Keratinocyte (primary cell): ENCODE measurements around the gene NCAPD3. TPM values are rescaled to one million over a fixed set of nuclear protein-coding genes. Genes with fewer than 3 reads are reported as not detected.

Experiments used
- DNase-seq: peaks from one replicate; pipeline ENCODE4 v3.0.0-alpha.2; 2011; ENCODE audit warnings: low read depth, missing footprints, low spot score
- FAIRE-seq: peaks from 2 replicates; lab custom pipeline; 2011; peaks lifted over from hg19 to GRCh38; lab: Jason Lieb, UNC
- H2AFZ ChIP-seq: 2 replicates; pipeline ENCODE4 v1.6.0; 2012; ENCODE audit warnings: low read length, control low read depth, inconsistent platforms; ENCODE audit not compliant: control insufficient read depth
- H3K27ac ChIP-seq: 2 replicates; pipeline ENCODE4 v1.5.1; 2011; ENCODE audit warnings: low read length; ENCODE audit not compliant: control insufficient read depth, insufficient read depth
- H3K27me3 ChIP-seq: 3 replicates; pipeline ENCODE4 v1.6.0; 2011; ENCODE audit warnings: low read length; ENCODE audit not compliant: control insufficient read depth, insufficient read depth; ENCODE audit errors: extremely low read depth
- H3K36me3 ChIP-seq, 2 experiments: 2 replicates in 1 of 2; 3 replicates in 1 of 2; pipeline ENCODE4 v1.5.1; 2011; ENCODE audit warnings: low read length in 2 of 2, mild to moderate bottlenecking in 1 of 2; ENCODE audit not compliant: control insufficient read depth in 2 of 2, insufficient read depth in 2 of 2; ENCODE audit errors: extremely low read depth in 1 of 2
- H3K4me1 ChIP-seq: 3 replicates; pipeline ENCODE4 v1.5.1; 2011; ENCODE audit warnings: low read length; ENCODE audit not compliant: control insufficient read depth, insufficient read depth; ENCODE audit errors: extremely low read depth
- H3K4me2 ChIP-seq: 3 replicates; pipeline ENCODE4 v1.6.0; 2011; ENCODE audit warnings: low read depth, low read length; ENCODE audit not compliant: control insufficient read depth, insufficient read depth; ENCODE audit errors: extremely low read depth
- H3K4me3 ChIP-seq, 3 experiments: fragments of 200-600 bp in 1 of 3; sonication (generic) in 1 of 3; 2 replicates in 2 of 3; 3 replicates in 1 of 3; pipeline ENCODE4 v1.5.1; 2011 to 2016; ENCODE audit warnings: low read length in 3 of 3, mild to moderate bottlenecking in 3 of 3, control low read depth in 2 of 3, inconsistent platforms in 1 of 3, low read depth in 1 of 3, mixed read lengths in 1 of 3, mixed run types in 1 of 3, moderate library complexity in 1 of 3; ENCODE audit not compliant: control insufficient read depth in 2 of 3, insufficient read depth in 2 of 3; ENCODE audit errors: extremely low read depth in 1 of 3
- H3K79me2 ChIP-seq: 2 replicates; pipeline ENCODE4 v1.6.0; 2012; ENCODE audit warnings: low read length; ENCODE audit not compliant: control insufficient read depth, insufficient read depth
- H3K9ac ChIP-seq: 3 replicates; pipeline ENCODE4 v1.6.0; 2011; ENCODE audit warnings: low read length; ENCODE audit not compliant: control insufficient read depth, insufficient read depth; ENCODE audit errors: extremely low read depth
- H3K9me1 ChIP-seq: 3 replicates; pipeline ENCODE4 v1.6.0; 2011; ENCODE audit warnings: low read length; ENCODE audit not compliant: control insufficient read depth, insufficient read depth; ENCODE audit errors: extremely low read depth
- H3K9me3 ChIP-seq: 2 replicates; pipeline ENCODE4 v1.5.1; 2012; ENCODE audit warnings: low read depth, low read length; ENCODE audit not compliant: control insufficient read depth
- H4K20me1 ChIP-seq: 3 replicates; pipeline ENCODE4 v1.6.0; 2011; ENCODE audit warnings: low read length; ENCODE audit not compliant: control insufficient read depth, insufficient read depth; ENCODE audit errors: extremely low read depth
- EZH2 ChIP-seq: IDR thresholded peaks from one replicate; pipeline ENCODE4 v1.6.1; 2012; ENCODE audit warnings: inconsistent platforms, mild to moderate bottlenecking, low read length, moderate library complexity
- dilution Hi-C: fragments of 300-500 bp; cut with MboI; formaldehyde crosslinking; loops from one replicate; pipeline ENCODE4 v1.7.0; 2020; ENCODE audit warnings: low sequenced_read_pairs; ENCODE audit not compliant: extremely low pct_ligation_motif_present
- polyA plus RNA-seq, 5 experiments: library from polyadenylated mRNA; depleted of rRNA in 3 of 5; stranded (reverse) in 3 of 5; stranded (forward) in 1 of 5; unstranded in 1 of 5; fragments of >200 nt; gene quantifications; 1 replicate in 1 of 5; 2 replicates in 3 of 5; 3 replicates in 1 of 5; pipeline versions ENCODE4 v1.2.1 to v1.2.3, GENCODE V29; 2011 to 2012; ENCODE audit warnings: missing spikeins in 2 of 5, low read depth in 1 of 5, low replicate concordance in 1 of 5
- TF ChIP-seq, protein P1 (sequence below), 3 experiments: IDR thresholded peaks in 1 of 3; conservative IDR thresholded peaks in 1 of 3; optimal IDR thresholded peaks in 1 of 3; 2 replicates in 2 of 3; 3 replicates in 1 of 3; pipeline versions ENCODE3 to v1.5.1; 2011; ENCODE audit warnings: low read length in 3 of 3, mild to moderate bottlenecking in 3 of 3, moderate library complexity in 2 of 3, control low read depth in 1 of 3, inconsistent platforms in 1 of 3; ENCODE audit not compliant: insufficient read depth in 2 of 3; ENCODE audit errors: extremely low read depth in 1 of 3

The NCAPD3 gene
- polyA plus RNA-seq, 1 donor (not counting 4 experiments of a cell fraction or from before 2014, with no cell fraction given), result 23.0 TPM

DNA sequence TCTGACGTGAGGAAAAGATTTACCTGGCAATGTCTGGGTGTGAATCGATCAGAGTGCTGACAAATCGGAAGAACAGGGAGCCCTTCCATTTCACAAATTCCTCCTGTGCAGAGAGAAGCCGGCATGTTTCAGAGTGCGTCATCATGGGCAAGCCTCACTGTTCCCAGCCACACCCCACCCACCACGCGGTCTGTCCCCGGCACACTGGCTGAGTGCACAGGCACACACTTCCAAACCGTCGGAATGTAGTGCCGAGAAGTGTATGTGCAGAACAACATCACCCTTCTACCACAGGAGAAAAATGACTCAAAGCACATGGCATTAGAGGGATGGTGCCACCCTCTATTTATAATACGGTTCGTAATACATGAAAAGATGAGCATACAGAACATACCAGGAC is 47.5 kb downstream of the NCAPD3 start:
- H3K36me3 ChIP-seq, result peaks cover 15 to 28% of the 10 kb centered on the region in 2 experiments
- FAIRE-seq, result no peak

DNA sequence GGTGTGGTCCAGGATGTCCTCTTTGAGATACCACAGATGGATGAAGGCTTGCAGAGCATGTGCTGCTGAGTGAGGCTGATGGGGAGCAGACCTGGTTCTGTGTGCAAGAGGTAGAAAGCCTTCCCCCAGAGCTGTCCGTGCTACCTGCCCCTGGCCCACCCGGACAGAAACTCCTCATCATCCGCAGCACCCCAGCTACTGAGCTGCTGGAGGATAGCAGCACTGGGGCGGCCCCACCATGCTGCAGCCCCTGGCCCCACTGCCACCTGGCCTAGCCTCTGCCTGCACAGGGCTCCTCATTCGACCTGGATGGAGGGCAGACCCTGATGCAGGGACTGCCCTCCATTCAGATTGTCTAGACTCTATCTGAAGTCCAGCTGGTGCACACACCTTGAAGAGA is 50.5 kb downstream of the NCAPD3 start:
- Histone ChIP-seq H3K27me3 (no peaks in the 10 kb centered on the region), H3K9me3 (no peaks in the 10 kb centered on the region), H3K36me3 (peaks cover 16 to 32% of the 10 kb centered on the region in 2 experiments), H3K9me1 (no peaks in the 10 kb centered on the region), H2AFZ (no peak overlapping the region), H3K4me1 (no peaks in the 10 kb centered on the region), H3K9ac (no peak overlapping the region), H3K79me2 (no peaks in the 10 kb centered on the region), H3K4me3 (no peak overlapping the region), H3K27ac (no peak overlapping the region), H3K4me2 (no peak overlapping the region), H4K20me1 (no peaks in the 10 kb centered on the region)
- FAIRE-seq (no peak), DNase-seq (no peak)
- TF ChIP-seq, protein P1, sequence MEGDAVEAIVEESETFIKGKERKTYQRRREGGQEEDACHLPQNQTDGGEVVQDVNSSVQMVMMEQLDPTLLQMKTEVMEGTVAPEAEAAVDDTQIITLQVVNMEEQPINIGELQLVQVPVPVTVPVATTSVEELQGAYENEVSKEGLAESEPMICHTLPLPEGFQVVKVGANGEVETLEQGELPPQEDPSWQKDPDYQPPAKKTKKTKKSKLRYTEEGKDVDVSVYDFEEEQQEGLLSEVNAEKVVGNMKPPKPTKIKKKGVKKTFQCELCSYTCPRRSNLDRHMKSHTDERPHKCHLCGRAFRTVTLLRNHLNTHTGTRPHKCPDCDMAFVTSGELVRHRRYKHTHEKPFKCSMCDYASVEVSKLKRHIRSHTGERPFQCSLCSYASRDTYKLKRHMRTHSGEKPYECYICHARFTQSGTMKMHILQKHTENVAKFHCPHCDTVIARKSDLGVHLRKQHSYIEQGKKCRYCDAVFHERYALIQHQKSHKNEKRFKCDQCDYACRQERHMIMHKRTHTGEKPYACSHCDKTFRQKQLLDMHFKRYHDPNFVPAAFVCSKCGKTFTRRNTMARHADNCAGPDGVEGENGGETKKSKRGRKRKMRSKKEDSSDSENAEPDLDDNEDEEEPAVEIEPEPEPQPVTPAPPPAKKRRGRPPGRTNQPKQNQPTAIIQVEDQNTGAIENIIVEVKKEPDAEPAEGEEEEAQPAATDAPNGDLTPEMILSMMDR (optimal IDR thresholded peaks at IDR 0.05 in 1 of 3, IDR thresholded peaks at IDR 0.05 in 1 of 3, conservative IDR thresholded peaks at IDR 0.05 in 1 of 3; ENCODE audit: extremely low read depth in 1 of 3, insufficient read depth in 2 of 3, low read length in 3 of 3), result no peak
- TF ChIP-seq EZH2, result no peak
- dilution Hi-C loops, result no loop called here

More for the DNA sequence above, 47.5 kb downstream of the NCAPD3 start:
- dilution Hi-C loops, result no loop called here
- Histone ChIP-seq H3K4me3 (no peak overlapping the region), H3K27me3 (no peaks in the 10 kb centered on the region), H3K9me3 (no peaks in the 10 kb centered on the region), H3K4me2 (no peak overlapping the region), H3K9ac (no peak overlapping the region), H3K4me1 (no peaks in the 10 kb centered on the region), H4K20me1 (no peaks in the 10 kb centered on the region), H2AFZ (no peak overlapping the region), H3K79me2 (no peaks in the 10 kb centered on the region), H3K9me1 (no peaks in the 10 kb centered on the region), H3K27ac (no peak overlapping the region)
- no peak for TF ChIP-seq EZH2
- TF ChIP-seq, protein P1 (optimal IDR thresholded peaks at IDR 0.05 in 1 of 3, IDR thresholded peaks at IDR 0.05 in 1 of 3, conservative IDR thresholded peaks at IDR 0.05 in 1 of 3; ENCODE audit: extremely low read depth in 1 of 3, insufficient read depth in 2 of 3, low read length in 3 of 3), result no peak
- no peak for DNase-seq
